Measurements from ENCODE around the gene UGT1A8.

UGT1A8 gene

DNA sequence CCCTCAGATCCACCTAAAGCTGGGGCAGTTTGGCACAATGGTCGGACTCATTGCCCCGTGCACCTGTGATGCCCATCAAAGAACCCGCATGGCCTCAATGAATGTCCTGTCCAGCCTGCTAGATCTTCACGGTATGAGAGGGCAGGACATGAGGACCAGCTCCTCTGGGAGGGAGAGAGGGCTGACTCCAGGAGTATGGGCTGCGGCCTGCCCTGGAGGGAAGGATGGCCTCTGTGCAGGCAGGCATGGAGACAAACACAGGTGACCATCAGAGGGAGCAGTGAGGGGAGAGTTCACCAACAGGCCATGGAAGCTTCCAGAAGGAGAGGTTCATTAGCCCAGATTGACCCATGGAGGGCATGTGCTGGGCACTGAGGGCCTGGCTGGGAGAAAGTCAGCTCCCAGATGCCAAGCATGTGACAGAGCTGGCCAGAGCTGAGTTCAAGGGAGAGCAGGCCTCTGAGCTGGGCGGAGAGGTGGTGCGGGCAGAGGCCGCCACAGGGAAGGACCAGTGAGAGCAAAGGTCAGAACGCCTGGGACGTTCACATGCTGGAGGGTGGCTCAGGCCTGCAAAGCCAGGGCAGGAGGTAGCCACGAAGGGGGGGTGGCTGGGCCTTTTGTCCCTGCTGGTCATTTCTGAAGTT is 200.7 kb downstream of the UGT1A8 start:
- Histone ChIP-seq H3K36me3 (ENCODE audit: insufficient read depth, low read length) (no peaks in the 10 kb centered on the region), H3K4me1 (ENCODE audit: insufficient read depth, low read length, severe bottlenecking) (no peaks in the 10 kb centered on the region), H4K20me1 (ENCODE audit: insufficient read depth, low read length) (no peaks in the 10 kb centered on the region), H2AFZ (ENCODE audit: low read length) (no peak overlapping the region), H3K9me3 (ENCODE audit: low read length) (no peaks in the 10 kb centered on the region), H3K4me3 (ENCODE audit: low read depth, low read length, poor library complexity, severe bottlenecking) (no peak overlapping the region), H3K9ac (ENCODE audit: low read length) (no peak overlapping the region), H3K9me2 (ENCODE audit: low read depth, low read length) (no peaks in the 10 kb centered on the region), H3K27ac (ENCODE audit: low read depth, low read length, poor library complexity, severe bottlenecking) (no peak overlapping the region), H3K4me2 (ENCODE audit: low read length) (no peak overlapping the region), H3F3A (ENCODE audit: insufficient read depth, low read length) (no peaks in the 10 kb centered on the region), H3K27me3 (ENCODE audit: insufficient read depth, low read length) (peaks cover 9% of the 10 kb centered on the region; the same call in 1 of the 2 replicates), H3K79me2 (ENCODE audit: insufficient read depth, low read length) (no peaks in the 10 kb centered on the region)
- TF ChIP-seq EZH2 (IDR thresholded peaks at IDR 0.05; ENCODE audit: borderline replicate concordance, low read length) = no peak
- TF ChIP-seq, protein P1, sequence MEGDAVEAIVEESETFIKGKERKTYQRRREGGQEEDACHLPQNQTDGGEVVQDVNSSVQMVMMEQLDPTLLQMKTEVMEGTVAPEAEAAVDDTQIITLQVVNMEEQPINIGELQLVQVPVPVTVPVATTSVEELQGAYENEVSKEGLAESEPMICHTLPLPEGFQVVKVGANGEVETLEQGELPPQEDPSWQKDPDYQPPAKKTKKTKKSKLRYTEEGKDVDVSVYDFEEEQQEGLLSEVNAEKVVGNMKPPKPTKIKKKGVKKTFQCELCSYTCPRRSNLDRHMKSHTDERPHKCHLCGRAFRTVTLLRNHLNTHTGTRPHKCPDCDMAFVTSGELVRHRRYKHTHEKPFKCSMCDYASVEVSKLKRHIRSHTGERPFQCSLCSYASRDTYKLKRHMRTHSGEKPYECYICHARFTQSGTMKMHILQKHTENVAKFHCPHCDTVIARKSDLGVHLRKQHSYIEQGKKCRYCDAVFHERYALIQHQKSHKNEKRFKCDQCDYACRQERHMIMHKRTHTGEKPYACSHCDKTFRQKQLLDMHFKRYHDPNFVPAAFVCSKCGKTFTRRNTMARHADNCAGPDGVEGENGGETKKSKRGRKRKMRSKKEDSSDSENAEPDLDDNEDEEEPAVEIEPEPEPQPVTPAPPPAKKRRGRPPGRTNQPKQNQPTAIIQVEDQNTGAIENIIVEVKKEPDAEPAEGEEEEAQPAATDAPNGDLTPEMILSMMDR (IDR thresholded peaks at IDR 0.05; ENCODE audit: low read length) = no peak

DNA sequence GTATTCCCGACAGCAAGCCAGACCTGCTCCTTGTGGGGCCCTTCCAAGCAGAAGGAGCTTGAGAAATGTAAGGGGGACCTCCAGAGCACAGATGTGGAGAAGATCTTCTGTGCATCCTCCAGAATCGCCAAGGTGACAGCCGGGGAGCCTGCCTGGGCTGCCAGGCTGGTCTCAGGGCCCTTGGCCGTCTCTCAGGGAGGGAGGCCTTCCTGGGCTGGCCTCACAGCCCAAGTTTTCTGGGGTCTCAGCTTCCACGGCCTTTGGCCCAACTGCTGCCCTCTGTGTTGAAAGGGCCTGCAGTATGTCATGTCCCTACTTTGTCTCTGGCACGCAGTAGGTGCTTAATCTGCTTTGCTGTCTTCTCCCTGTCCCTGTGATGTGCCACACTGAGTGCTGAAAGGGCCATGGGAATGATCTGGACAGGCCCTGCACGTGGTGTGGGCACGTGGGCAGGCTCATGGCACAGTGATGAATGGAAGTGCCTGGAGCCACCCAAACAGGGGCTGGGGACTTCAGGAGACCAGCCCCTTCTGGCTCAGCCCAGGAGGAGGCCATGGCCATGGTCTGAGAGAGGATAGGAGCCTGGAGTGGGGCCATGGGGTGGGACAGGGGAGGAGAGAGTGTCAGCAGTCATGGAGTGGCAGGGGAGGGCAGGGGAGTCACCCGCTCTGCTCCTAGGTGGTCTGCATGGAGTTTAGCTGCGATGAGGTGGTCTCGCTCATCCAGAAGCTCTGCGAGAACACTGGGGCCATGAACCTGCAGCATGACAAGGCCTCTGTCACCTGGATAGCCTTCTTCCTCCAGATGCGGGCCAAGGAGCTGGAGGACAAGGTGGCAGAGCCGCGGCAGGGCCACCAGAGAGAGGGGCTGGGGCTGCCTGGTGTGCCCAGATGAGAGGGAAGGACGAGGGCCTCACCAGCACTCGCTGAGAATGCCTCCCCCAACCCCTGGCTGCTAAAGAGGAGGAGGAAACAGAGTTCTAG is 201.5 kb downstream of the UGT1A8 start:
- no peak overlapping the region for H3K9ac ChIP-seq (ENCODE audit: low read length)
- H2AFZ ChIP-seq (ENCODE audit: low read length) = no peak overlapping the region
- no peaks in the 10 kb centered on the region for H3K9me3 ChIP-seq (ENCODE audit: low read length)
- H3K4me2 ChIP-seq (ENCODE audit: low read length) = no peak overlapping the region
- H3K36me3 ChIP-seq (ENCODE audit: insufficient read depth, low read length) = no peaks in the 10 kb centered on the region
- H3K9me2 ChIP-seq (ENCODE audit: low read depth, low read length) = no peaks in the 10 kb centered on the region
- TF ChIP-seq EZH2 (IDR thresholded peaks at IDR 0.05; ENCODE audit: borderline replicate concordance, low read length) = no peak
- TF ChIP-seq, protein P1 (IDR thresholded peaks at IDR 0.05; ENCODE audit: low read length) = no peak
- H3F3A ChIP-seq (ENCODE audit: insufficient read depth, low read length) = no peaks in the 10 kb centered on the region
- peaks cover 9% of the 10 kb centered on the region; the same call in 1 of the 2 replicates for H3K27me3 ChIP-seq (ENCODE audit: insufficient read depth, low read length)
- H3K4me1 ChIP-seq (ENCODE audit: insufficient read depth, low read length, severe bottlenecking) = no peaks in the 10 kb centered on the region
- H3K27ac ChIP-seq (ENCODE audit: low read depth, low read length, poor library complexity, severe bottlenecking) = no peak overlapping the region
- no peaks in the 10 kb centered on the region for H4K20me1 ChIP-seq (ENCODE audit: insufficient read depth, low read length)
- H3K4me3 ChIP-seq (ENCODE audit: low read depth, low read length, poor library complexity, severe bottlenecking) = no peak overlapping the region
- no peaks in the 10 kb centered on the region for H3K79me2 ChIP-seq (ENCODE audit: insufficient read depth, low read length)

DNA sequence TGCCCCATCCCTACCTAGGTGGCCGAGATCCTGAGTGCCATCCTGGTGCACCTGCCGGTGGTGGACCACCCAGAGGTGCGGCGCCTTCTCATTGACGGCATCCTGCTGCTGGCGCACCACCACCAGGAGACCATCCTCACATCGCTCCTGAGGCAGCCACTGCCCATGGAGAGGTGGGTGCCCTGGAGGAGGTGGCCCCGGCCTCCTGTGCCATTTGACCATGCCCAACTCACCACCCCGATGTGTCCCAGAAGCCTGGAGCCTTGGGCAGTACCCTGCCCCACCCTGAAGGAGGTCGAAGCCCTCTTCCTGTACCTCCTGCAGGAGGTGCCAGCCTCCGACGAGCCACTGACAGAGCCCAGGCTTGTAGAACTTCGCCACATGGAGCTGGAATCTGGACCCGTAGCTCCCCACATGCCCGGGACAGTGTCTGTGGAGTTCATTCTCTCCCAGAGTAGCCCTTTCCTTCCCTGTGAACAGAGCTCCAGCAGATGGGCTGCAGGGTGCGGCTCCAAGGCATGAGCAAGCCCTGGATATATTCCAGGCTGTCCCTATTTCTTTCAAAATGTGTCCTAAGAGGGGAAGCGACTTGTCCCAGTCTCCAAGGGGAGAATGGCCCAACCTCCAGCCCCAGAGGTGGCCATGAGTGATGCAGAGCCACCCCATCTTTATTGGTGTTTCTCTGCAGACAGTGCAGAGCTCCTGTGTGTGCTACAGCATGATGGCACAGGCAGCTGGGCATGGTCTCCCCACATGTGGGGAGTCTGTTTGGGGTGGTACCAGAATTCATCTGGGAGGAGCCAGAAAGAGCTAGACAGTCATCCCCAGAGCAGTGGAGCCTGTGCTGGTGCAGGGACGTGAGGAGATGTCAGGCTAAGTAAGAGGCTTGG is 202.7 kb downstream of the UGT1A8 start:
- H3K79me2 ChIP-seq (ENCODE audit: insufficient read depth, low read length) = no peaks in the 10 kb centered on the region
- no peaks in the 10 kb centered on the region for H3K4me1 ChIP-seq (ENCODE audit: insufficient read depth, low read length, severe bottlenecking)
- no peaks in the 10 kb centered on the region for H3K9me2 ChIP-seq (ENCODE audit: low read depth, low read length)
- H3K27ac ChIP-seq (ENCODE audit: low read depth, low read length, poor library complexity, severe bottlenecking) = no peak overlapping the region
- H3F3A ChIP-seq (ENCODE audit: insufficient read depth, low read length) = no peaks in the 10 kb centered on the region
- no peaks in the 10 kb centered on the region for H3K36me3 ChIP-seq (ENCODE audit: insufficient read depth, low read length)
- no peaks in the 10 kb centered on the region for H3K9me3 ChIP-seq (ENCODE audit: low read length)
- H2AFZ ChIP-seq (ENCODE audit: low read length) = no peak overlapping the region
- TF ChIP-seq, protein P1 (IDR thresholded peaks at IDR 0.05; ENCODE audit: low read length) = no peak
- no peak for TF ChIP-seq EZH2 (IDR thresholded peaks at IDR 0.05; ENCODE audit: borderline replicate concordance, low read length)
- H3K4me2 ChIP-seq (ENCODE audit: low read length) = no peak overlapping the region
- H3K27me3 ChIP-seq (ENCODE audit: insufficient read depth, low read length) = peaks cover 9% of the 10 kb centered on the region; the same call in 1 of the 2 replicates
- no peak overlapping the region for H3K9ac ChIP-seq (ENCODE audit: low read length)
- no peaks in the 10 kb centered on the region for H4K20me1 ChIP-seq (ENCODE audit: insufficient read depth, low read length)
- H3K4me3 ChIP-seq (ENCODE audit: low read depth, low read length, poor library complexity, severe bottlenecking) = no peak overlapping the region
